Adrenal gland (tissue), 5 donors: ENCODE data around the gene KRT81.

Experiments used
- POLR2A ChIP-seq, 2 donors: fragments of 450-650 bp; IDR thresholded peaks; one replicate each; pipeline ENCODE4 v1.6.1; 2017; ENCODE audit warnings: antibody characterized with exemption in 2 of 2, mild to moderate bottlenecking in 2 of 2, moderate library complexity in 1 of 2
- TF ChIP-seq, protein P1 (sequence below), 6 experiments: fragments of 450-650 bp in 4 of 6; fragments of 200-600 bp in 2 of 6; sonication (generic) in 1 of 6; IDR thresholded peaks; 1 replicate in 5 of 6; 2 replicates in 1 of 6; pipeline versions ENCODE4 v1.5.1 to v1.8.0; 2016 to 2021; ENCODE audit warnings: antibody characterized with exemption in 6 of 6, mild to moderate bottlenecking in 2 of 6, moderate library complexity in 1 of 6
- donor health status: DM: no; HTN: no; CAD: no.

DNA sequence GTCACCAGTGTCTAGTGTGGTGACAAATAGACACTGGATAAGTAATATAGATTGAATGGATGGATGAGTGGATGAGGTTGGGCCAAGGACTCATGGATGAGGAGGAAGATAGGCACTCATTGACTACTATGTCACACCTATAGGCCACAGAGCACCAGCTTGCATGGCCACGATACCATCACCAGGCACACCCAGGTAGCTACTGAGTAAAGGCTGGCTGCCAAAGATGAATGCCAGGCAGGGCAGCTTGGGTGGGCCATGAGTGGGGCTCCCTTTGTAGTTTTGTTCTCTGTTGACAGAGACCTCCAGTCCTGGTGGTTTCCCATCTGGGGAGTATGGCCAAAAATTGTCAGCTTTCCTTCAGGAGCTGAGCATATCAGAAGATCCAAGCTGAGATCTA is 41.0 kb upstream of the KRT81 start:
- no peak for TF ChIP-seq POLR2A (IDR thresholded peaks at IDR 0.05)
- TF ChIP-seq, protein P1, sequence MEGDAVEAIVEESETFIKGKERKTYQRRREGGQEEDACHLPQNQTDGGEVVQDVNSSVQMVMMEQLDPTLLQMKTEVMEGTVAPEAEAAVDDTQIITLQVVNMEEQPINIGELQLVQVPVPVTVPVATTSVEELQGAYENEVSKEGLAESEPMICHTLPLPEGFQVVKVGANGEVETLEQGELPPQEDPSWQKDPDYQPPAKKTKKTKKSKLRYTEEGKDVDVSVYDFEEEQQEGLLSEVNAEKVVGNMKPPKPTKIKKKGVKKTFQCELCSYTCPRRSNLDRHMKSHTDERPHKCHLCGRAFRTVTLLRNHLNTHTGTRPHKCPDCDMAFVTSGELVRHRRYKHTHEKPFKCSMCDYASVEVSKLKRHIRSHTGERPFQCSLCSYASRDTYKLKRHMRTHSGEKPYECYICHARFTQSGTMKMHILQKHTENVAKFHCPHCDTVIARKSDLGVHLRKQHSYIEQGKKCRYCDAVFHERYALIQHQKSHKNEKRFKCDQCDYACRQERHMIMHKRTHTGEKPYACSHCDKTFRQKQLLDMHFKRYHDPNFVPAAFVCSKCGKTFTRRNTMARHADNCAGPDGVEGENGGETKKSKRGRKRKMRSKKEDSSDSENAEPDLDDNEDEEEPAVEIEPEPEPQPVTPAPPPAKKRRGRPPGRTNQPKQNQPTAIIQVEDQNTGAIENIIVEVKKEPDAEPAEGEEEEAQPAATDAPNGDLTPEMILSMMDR (IDR thresholded peaks at IDR 0.05): no peak
